HL-60 (cell line): ENCODE results near the gene PNLIPRP3.

Experiments used
- POLR2AphosphoS5 ChIP-seq: IDR thresholded peaks from 2 replicates; pipeline ENCODE4 v1.6.1; 2012; ENCODE audit warnings: low read depth
- TF ChIP-seq, protein P1 (sequence below): IDR thresholded peaks from one replicate; pipeline ENCODE4 v1.5.1; 2011; ENCODE audit warnings: low read length, control low read depth, inconsistent platforms; ENCODE audit not compliant: insufficient read depth

DNA sequence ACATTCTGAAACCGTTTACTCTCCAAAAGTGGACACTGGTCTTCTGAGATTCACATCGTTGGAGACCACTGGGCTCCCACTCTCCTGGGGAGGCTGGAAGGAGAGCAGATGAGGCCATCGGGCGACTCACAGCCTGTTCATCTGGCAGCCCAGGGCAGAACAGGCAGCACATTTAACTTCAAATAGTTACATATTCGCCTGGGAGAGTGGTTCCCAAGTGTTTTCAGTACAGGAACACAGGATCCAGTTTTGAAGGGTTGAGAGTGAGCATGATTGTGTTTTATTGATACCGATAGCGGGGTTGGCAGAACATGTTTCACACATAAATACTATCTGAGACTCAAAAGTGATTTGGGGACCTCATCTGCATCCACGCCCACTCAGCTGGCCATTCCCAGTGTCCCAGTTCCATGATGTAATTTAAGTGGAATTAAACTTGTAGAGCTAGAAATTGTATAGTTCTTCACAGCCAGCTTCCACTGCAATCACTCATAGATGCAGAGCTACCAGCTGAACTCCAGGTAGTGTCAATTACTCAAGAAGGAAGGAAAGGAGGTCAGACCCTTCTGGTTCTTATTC, 95.2 kb downstream of the PNLIPRP3 start:
- no peak for TF ChIP-seq POLR2AphosphoS5
- TF ChIP-seq, protein P1, sequence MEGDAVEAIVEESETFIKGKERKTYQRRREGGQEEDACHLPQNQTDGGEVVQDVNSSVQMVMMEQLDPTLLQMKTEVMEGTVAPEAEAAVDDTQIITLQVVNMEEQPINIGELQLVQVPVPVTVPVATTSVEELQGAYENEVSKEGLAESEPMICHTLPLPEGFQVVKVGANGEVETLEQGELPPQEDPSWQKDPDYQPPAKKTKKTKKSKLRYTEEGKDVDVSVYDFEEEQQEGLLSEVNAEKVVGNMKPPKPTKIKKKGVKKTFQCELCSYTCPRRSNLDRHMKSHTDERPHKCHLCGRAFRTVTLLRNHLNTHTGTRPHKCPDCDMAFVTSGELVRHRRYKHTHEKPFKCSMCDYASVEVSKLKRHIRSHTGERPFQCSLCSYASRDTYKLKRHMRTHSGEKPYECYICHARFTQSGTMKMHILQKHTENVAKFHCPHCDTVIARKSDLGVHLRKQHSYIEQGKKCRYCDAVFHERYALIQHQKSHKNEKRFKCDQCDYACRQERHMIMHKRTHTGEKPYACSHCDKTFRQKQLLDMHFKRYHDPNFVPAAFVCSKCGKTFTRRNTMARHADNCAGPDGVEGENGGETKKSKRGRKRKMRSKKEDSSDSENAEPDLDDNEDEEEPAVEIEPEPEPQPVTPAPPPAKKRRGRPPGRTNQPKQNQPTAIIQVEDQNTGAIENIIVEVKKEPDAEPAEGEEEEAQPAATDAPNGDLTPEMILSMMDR, result no peak
